GM11168 (cell line): Measurements from ENCODE around the gene KLRC3.

Source experiments
- in situ Hi-C: fragments of 300-500 bp; cut with MboI; formaldehyde crosslinking; loops from one replicate; pipeline ENCODE4 v1.12.0; 2022; ENCODE audit warnings: low sequenced_read_pairs; ENCODE audit not compliant: unreplicated experiment

The KLRC3 gene

DNA sequence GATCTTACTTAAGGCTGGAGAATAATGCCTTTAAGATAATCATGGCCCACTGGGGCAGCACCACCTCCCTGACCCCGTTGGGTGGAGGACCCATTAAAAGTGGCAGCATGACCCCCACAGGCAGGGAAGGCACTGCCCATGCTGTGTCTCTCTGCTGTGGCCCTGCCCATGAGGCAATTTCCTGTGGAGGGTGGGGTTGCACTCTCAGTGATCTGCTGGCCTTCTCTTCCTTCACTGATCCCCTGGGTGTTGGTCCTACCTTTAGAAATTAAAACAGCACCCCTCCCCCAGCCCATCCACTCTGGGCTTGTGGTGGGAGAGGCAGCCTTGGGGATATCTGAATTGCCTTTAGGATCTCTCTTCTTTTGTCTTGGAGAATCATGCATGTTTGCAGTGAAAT, 47.8 kb downstream of the KLRC3 start:
- in situ Hi-C loops, result loop anchor here (25.0 kb wide), 1 partner anchor 190 kb away; no protein-coding TSS in a partner anchor

DNA sequence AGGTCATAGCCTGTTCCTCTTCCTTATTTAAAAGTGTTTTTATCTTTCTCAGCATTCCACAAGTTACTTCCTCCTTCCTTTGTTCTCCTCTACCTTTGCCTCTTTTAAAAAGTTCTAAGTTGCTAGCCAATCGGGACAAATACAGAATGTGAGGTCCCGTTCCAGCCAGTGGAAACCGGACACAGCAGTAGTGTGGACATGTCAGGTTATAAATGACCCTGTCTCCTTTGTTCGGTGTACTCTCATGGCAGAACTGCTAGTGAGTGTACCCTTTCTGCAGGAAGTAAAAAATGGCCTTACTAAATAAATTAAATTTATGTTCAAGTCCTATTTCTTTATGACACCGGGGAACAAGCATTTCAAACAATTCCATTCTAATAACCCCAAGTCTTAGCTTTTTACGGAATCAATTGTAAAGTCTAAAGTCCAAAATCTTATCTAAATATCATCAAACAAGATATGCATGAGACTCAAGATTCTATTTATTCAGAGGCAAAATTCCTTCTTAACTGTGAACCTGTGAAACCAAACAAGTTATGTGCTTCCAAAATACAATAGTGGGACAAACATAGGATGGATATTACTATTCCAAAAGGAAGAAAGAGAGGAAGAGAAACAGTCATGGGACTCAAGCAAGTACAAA, 48.4 kb downstream of the KLRC3 start:
- in situ Hi-C loops, result loop anchor here (25.0 kb wide), 1 partner anchor 190 kb away; no protein-coding TSS in a partner anchor

GRCh38 chr12:10369557-10370415, 50.6 kb downstream of the KLRC3 start:
- in situ Hi-C loops, result loop anchor here (25.0 kb wide), 1 partner anchor 193 kb away; no protein-coding TSS in a partner anchor

GRCh38 chr12:10368206-10369171, 51.9 kb downstream of the KLRC3 start:
- in situ Hi-C loops, result loop anchor here (25.0 kb wide), 1 partner anchor 194 kb away; no protein-coding TSS in a partner anchor

DNA sequence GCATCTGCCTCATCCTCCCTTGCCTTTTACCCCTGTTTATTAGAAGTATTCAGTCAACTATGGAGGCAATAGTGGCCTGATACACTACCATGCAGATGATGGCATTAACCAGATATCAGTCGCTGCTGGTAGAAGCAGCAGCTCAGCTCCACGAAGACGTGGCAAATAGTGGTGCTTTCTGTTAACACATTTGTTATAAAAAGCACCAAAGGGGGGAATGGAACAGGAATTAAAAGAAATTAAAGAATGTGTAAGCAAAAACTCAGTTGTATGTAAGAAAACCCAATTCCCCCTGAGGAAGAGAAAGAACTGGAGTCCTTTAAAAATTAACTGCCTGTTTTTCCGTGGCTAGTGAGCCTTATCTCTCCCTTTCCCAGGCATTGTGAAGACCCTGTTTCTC, 52.7 kb downstream of the KLRC3 start:
- in situ Hi-C loops, result loop anchor here (25.0 kb wide), 1 partner anchor 195 kb away; no protein-coding TSS in a partner anchor

DNA sequence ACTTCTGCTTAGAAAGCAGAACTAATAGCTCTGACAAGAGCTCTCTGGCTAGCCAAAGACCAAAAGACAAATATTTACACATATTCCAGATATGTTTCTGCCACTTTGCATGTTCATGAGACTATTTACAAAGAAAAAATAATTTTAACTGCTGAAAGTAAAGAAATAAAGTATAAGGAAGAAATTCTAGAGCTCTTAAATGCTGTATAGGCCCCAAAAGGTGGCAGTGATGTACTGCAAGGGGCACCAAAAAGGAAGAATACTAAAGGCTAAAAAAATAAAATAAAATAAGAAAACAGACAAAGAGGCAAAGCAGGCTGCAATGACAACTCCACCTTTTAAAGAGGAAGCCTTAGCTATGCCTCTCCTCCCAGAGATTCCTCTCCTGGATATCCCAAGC, 53.5 kb downstream of the KLRC3 start:
- in situ Hi-C loops, result loop anchor here (25.0 kb wide), 1 partner anchor 195 kb away; no protein-coding TSS in a partner anchor

DNA sequence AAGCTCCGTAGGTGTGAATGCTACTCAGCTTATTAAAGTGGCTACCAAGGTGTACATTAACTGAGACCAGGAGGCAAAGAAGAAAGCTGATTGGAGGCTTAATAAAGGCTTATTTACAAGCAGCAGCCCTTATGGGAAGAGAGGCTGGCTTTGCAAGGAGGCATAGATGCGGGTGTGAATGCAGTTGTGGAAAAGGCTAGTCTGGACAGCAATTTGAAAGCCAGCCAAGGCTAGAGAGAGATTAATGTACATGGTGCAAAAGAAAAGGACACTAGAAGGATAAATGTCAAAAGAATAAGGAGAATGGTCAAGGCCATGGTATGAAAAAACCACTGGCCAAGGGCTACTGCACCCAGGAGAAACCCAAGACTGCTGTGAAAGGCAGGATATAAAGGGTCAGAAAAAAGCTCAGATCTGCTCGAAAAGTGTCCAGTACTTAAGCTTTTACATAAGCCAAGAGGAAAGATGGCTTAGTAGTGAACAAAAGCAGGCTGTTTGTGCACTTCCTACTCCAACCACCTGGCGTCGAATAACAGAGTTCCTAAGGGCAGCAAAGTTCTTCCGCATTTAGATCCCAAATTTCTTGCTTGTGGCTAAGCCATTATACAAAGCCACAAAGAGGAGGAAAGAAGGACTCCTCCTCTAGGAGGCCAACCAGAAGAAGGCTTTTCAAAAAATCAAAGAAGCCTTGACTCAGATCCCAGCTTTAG, 54.5 kb downstream of the KLRC3 start:
- in situ Hi-C loops, result loop anchor here (25.0 kb wide), 1 partner anchor 196 kb away; no protein-coding TSS in a partner anchor

GRCh38 chr12:10364815-10365622, 55.4 kb downstream of the KLRC3 start:
- in situ Hi-C loops, result loop anchor here (25.0 kb wide), 1 partner anchor 197 kb away; no protein-coding TSS in a partner anchor

DNA sequence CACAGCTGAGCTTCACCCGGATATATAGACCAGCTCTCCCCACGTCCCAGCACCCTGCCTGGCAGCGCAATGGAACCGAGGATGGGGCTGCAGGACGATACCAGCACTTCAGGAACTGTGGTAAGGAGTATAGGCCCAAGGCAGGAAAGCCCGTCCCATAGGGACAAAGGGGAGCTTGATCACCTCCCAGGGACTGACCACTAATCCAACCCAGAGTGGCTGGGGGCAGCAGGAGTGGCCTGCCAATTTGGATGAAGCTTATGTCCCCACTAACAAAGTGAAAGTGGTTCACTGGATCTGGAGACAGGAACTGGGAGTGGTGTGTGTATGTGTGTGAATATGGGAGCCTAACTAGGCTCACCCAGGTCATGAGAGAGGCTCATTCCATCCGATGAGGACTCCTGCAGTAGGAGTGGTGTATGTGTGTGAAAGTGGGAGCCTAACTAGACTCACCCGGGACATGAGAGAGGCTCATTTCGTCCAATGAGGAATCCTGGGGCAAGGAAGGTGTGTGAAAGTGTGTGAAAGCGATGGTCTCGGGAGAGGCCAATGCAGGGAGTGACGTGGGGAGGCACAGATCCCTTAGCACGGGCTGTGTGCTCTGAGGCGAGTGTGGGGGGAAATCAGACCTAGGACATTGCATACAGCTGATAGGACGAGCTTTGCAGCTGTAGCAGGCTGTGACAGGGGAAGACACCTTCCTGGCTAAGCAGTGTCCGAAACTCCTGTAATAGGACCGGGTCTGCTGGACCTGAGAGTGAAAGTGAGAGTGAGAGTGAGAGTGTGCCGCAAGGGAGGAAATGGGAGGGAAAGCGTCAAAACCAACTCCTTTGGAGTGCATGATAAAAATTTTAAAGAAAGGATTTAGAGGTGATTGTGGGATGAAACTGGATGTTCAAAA, 56.2 kb downstream of the KLRC3 start:
- in situ Hi-C loops, result loop anchor here (25.0 kb wide), 1 partner anchor 198 kb away; no protein-coding TSS in a partner anchor

DNA sequence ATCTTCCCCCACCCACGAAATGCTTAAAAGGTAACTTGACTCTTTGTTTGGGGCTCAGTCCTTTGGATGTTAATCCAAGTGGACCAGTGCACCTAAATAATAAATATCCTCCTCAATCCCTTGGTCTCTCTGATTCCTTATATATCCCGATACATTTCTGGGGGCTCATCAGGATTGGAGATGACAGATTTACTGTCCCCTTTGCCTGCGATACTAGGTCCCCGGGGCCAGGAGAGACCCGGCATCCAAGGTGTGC, 56.8 kb downstream of the KLRC3 start:
- in situ Hi-C loops, result loop anchor here (25.0 kb wide), 1 partner anchor 199 kb away; no protein-coding TSS in a partner anchor

DNA sequence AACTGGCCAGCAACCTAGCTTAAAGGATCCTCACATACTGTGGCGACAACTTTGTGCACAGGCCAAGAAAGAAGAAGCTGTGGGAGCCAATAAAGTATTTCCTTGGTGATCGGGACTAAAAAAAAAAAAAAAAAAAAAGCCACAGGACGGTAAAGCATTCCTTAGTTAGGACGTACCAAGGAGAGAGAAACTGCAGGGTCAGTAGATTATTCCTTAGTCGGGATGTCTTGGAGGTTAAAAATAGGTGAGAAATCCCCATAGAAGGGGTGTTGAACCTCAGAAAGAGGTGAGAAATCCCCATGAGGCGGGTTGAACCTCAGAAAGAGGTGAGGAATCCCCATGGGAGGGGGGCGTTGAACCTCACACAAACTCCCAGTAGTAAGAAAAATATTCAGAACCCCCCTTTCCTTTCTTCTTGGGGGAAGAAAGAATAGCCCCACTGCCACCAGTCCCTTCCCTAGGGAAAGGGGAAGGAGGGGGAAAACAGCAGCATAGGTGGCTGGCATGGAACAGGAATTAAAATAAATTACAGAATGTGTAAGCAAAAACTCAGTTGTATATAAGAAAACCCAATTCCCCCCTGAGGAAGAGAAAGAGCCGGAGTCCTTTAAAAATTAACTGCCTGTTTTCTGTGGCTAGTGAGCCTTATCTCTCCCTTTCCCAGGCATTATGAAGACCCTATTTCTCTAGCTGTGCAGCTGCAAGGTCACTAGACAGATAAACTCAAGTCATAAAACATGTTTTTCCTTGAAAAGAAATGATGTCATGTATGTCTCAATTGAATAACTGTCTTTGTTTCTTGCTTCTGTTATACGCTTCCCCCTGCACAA, 57.4 kb downstream of the KLRC3 start:
- in situ Hi-C loops, result loop anchor here (25.0 kb wide), 1 partner anchor 199 kb away; no protein-coding TSS in a partner anchor

GRCh38 chr12:10362325-10362724, 58.1 kb downstream of the KLRC3 start:
- in situ Hi-C loops, result loop anchor here (25.0 kb wide), 1 partner anchor 200 kb away; no protein-coding TSS in a partner anchor
